ENCODE measurements around the gene PCBP3.

Gene PCBP3

DNA sequence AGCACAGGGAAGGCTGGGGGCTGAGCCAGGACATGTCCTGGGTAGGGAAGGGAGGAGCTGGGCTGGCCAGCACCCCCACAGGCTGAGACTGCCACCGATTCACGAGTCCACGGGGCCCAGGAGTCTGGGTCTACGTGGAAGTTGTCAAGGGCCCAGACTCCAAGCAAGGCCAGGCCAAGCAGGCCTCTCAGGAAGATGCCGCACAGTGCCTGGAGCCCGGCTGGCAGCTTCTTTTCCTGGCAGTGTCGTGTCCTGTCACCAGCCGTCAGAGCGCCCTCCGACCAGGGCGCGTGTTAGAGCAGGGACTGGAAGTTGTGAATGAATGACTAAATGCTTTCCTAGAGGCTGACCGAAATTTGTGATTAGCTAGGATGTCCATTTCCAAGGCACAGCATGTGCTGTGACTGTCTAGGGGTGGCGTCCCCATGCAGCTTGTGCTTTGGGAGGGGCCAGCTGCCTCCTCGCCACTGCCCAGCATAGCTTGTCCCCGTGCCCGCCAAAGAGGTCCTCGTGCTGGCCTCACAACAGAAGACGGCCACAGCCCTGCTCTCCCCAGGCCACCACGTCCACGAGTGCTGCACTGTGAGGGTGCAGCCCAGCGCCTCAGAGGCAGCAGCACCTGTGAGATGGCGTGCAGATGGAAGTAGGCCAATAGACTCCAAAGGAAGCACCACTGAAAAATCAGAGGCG, 190.6 kb downstream of the PCBP3 start:
- no peaks in the 10 kb centered on the region for H3K79me2 ChIP-seq (ENCODE audit: insufficient read depth, low read length)
- H3K27ac ChIP-seq (ENCODE audit: low read depth, low read length), result no peak overlapping the region
- H3K4me3 ChIP-seq (ENCODE audit: insufficient read depth, low read length, poor library complexity, severe bottlenecking), result no peak overlapping the region
- no peaks in the 10 kb centered on the region for H3F3A ChIP-seq (ENCODE audit: insufficient read depth)
- H4K20me1 ChIP-seq (ENCODE audit: low read depth, low read length), result no peaks in the 10 kb centered on the region
- H3K36me3 ChIP-seq (ENCODE audit: low read length), result no peaks in the 10 kb centered on the region
- H3K27me3 ChIP-seq (ENCODE audit: low read length), result no peaks in the 10 kb centered on the region
- no peak overlapping the region for H3K4me2 ChIP-seq (ENCODE audit: low read depth, low read length, poor library complexity, severe bottlenecking)
- TF ChIP-seq, protein P1, sequence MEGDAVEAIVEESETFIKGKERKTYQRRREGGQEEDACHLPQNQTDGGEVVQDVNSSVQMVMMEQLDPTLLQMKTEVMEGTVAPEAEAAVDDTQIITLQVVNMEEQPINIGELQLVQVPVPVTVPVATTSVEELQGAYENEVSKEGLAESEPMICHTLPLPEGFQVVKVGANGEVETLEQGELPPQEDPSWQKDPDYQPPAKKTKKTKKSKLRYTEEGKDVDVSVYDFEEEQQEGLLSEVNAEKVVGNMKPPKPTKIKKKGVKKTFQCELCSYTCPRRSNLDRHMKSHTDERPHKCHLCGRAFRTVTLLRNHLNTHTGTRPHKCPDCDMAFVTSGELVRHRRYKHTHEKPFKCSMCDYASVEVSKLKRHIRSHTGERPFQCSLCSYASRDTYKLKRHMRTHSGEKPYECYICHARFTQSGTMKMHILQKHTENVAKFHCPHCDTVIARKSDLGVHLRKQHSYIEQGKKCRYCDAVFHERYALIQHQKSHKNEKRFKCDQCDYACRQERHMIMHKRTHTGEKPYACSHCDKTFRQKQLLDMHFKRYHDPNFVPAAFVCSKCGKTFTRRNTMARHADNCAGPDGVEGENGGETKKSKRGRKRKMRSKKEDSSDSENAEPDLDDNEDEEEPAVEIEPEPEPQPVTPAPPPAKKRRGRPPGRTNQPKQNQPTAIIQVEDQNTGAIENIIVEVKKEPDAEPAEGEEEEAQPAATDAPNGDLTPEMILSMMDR (IDR thresholded peaks at IDR 0.05; ENCODE audit: insufficient read depth, low read length, poor library complexity, severe bottlenecking), result no peak
- TF ChIP-seq EZH2phosphoT487 (conservative IDR thresholded peaks at IDR 0.05; ENCODE audit: low read length), result no peak
- H3K9ac ChIP-seq (ENCODE audit: low read length), result no peak overlapping the region
- H2AFZ ChIP-seq (ENCODE audit: low read depth, low read length, severe bottlenecking), result no peak overlapping the region
- H3K9me2 ChIP-seq (replicated peaks; ENCODE audit: insufficient read depth, low read length), result no peaks in the 10 kb centered on the region
- no peaks in the 10 kb centered on the region for H3K9me3 ChIP-seq (ENCODE audit: insufficient read depth, low read length)

DNA sequence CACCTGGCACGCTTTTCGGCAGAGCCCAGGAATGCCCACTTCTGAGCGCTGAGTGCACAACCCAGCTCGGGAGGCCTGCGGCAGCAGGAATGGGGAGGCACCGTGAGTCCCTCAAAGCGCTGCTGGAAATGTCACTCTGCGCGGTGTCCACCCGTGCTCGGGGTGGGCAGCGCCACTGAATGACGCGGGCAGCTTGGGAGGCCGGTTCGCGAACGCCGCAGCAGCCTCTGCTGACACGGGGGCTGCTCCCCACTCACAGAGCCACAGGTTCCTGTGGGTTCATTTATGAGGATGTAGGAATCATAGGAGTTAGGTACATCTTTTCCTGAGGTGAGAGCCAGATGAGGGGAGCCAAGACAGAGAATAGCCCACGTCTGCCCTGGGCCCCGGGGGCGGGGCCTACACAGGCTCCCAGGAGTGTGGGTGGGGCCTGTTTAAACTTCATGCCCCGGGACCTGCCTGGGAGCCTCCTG, 191.3 kb downstream of the PCBP3 start:
- Histone ChIP-seq H2AFZ (ENCODE audit: low read depth, low read length, severe bottlenecking) (no peak overlapping the region), H3K4me2 (ENCODE audit: low read depth, low read length, poor library complexity, severe bottlenecking) (no peak overlapping the region), H3K9ac (ENCODE audit: low read length) (no peak overlapping the region), H3F3A (ENCODE audit: insufficient read depth) (no peaks in the 10 kb centered on the region), H3K36me3 (ENCODE audit: low read length) (no peaks in the 10 kb centered on the region), H3K27me3 (ENCODE audit: low read length) (no peaks in the 10 kb centered on the region), H3K27ac (ENCODE audit: low read depth, low read length) (no peak overlapping the region), H4K20me1 (ENCODE audit: low read depth, low read length) (no peaks in the 10 kb centered on the region), H3K4me3 (ENCODE audit: insufficient read depth, low read length, poor library complexity, severe bottlenecking) (no peak overlapping the region), H3K9me3 (ENCODE audit: insufficient read depth, low read length) (no peaks in the 10 kb centered on the region), H3K9me2 (replicated peaks; ENCODE audit: insufficient read depth, low read length) (no peaks in the 10 kb centered on the region), H3K79me2 (ENCODE audit: insufficient read depth, low read length) (no peaks in the 10 kb centered on the region)
- no peak for TF ChIP-seq EZH2phosphoT487 (conservative IDR thresholded peaks at IDR 0.05; ENCODE audit: low read length)
- TF ChIP-seq, protein P1 (IDR thresholded peaks at IDR 0.05; ENCODE audit: insufficient read depth, low read length, poor library complexity, severe bottlenecking), result no peak

DNA sequence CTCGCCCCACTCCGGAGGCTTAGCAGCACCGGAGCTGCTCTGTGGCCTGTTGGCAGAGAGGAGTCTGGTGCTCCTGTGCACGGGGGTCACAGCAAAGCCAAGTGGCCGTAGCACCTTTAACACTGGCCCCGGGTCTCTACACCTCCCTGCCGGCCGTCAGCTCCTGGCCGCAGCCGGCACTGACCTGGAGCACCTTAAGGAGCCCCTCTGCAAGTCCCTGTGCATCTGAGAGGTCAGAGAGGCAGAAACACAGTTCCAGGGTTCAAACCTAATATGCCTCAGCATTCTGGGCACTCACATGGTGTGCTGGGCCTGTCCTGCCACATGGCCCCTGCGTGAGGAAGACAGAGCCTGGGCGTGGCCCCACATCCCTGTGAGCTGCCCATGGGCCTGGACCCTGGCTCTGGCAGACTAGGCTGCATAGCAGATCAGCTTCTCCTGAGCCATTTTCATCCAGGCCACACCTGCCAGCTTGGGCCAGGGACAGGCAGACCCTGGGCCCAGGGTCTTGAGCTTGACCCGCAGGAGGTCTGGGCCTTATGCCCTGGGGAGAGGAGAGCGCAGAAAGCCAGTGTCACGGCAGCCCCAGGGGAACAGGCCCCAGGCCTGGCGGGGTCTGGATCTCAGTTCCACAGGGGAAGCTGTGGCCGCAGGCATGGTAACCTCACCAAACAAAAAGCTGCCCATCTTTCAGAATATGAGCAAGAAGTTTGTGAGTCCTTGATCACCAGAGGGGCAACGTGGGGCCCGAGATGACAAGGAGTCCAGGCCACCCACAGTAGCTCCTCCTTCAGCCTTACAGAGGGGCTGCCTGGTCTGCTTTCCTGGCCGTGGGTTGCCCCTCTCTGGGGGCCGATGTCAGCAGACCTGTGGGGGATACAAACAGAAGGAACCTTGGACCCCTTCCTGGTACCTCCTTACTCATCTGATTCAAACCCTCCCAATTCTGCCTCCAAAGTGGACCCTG, 192.1 kb downstream of the PCBP3 start:
- no peaks in the 10 kb centered on the region for H3K79me2 ChIP-seq (ENCODE audit: insufficient read depth, low read length)
- H2AFZ ChIP-seq (ENCODE audit: low read depth, low read length, severe bottlenecking), result no peak overlapping the region
- no peak for TF ChIP-seq EZH2phosphoT487 (conservative IDR thresholded peaks at IDR 0.05; ENCODE audit: low read length)
- TF ChIP-seq, protein P1 (IDR thresholded peaks at IDR 0.05; ENCODE audit: insufficient read depth, low read length, poor library complexity, severe bottlenecking), result no peak
- H3K36me3 ChIP-seq (ENCODE audit: low read length), result no peaks in the 10 kb centered on the region
- H3K4me2 ChIP-seq (ENCODE audit: low read depth, low read length, poor library complexity, severe bottlenecking), result no peak overlapping the region
- H3K4me3 ChIP-seq (ENCODE audit: insufficient read depth, low read length, poor library complexity, severe bottlenecking), result no peak overlapping the region
- H3K9ac ChIP-seq (ENCODE audit: low read length), result no peak overlapping the region
- no peak overlapping the region for H3K27ac ChIP-seq (ENCODE audit: low read depth, low read length)
- H3K9me3 ChIP-seq (ENCODE audit: insufficient read depth, low read length), result no peaks in the 10 kb centered on the region
- H3F3A ChIP-seq (ENCODE audit: insufficient read depth), result no peaks in the 10 kb centered on the region
- no peaks in the 10 kb centered on the region for H3K9me2 ChIP-seq (replicated peaks; ENCODE audit: insufficient read depth, low read length)
- no peaks in the 10 kb centered on the region for H4K20me1 ChIP-seq (ENCODE audit: low read depth, low read length)
- H3K27me3 ChIP-seq (ENCODE audit: low read length), result no peaks in the 10 kb centered on the region

Data from SU-DHL-6 (cell line).